ENCODE data around the gene LIPJ. TPM values are rescaled to one million over a fixed set of nuclear protein-coding genes. Genes with fewer than 3 reads are reported as not detected.

Gene LIPJ
- total RNA-seq (2014; rRNA removed; shearing (Covaris generic)): not detected in 2 replicates

DNA sequence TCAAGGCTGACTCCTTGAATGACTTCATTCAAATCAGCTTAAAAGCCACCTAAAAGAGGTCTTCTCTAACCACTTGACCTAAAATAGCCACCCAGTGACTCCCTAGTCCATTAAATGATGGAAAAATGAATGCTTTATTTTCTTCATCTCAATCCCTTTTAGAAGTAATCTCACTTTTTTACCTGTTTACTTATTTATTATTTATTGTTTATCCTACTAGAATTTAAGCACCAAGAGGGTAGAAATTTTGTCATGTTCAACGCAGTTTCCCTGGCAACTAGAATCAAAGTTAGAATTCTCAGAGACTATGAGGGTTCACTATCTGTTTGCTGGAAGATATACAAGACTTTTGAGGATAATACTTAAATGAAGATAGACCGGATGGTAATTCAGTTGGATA lies at the start of gene LIPJ:
Gene LIPJ, plus strand, starts transcription at position 301 of the 400 bp plus-strand sequence. CDS start 3,926 bp downstream, outside the sequence.
- peaks cover 5% of the 10 kb centered on the region; the same call in 1 of the 2 replicates for H3K27me3 ChIP-seq (replicated peaks)
- H3K36me3 ChIP-seq: no peaks in the 10 kb centered on the region
- H3K27ac ChIP-seq: no peak within 1 kb of the TSS
- no peaks in the 10 kb centered on the region for H3K9me3 ChIP-seq (replicated peaks)
- no peaks in the 10 kb centered on the region for H3K4me1 ChIP-seq (replicated peaks)
- H3K4me3 ChIP-seq: no peak within 1 kb of the TSS
- DNase-seq (ENCODE audit: low read depth in 1 of 2, low spot score in 2 of 2): no peak

DNA sequence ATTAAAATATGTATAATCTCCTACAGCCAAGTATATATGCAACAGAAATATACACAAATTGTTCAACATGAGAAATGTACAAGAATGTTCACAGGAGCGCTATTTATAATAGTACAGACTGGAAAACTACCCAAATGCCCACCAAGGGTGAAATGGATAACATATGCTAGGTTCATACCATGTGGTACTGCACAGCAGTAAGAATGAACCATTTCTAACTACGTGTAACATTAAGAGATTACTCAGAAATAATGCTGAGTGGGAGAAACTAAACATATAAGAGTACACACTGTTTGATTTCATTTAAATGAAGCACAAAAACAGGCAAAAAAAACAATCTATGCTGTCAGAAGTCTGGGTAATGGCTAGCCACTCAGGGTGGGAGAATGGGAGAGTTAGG lies 49.2 kb upstream of the LIPJ start:
- no peak for DNase-seq (ENCODE audit: low read depth in 1 of 2, low spot score in 2 of 2)
- no peaks in the 10 kb centered on the region for H3K9me3 ChIP-seq (replicated peaks)
- no peaks in the 10 kb centered on the region for H3K36me3 ChIP-seq
- H3K27ac ChIP-seq: no peak overlapping the region
- H3K27me3 ChIP-seq (replicated peaks): 0 out of 2 replicates have a peak, but pooled peaks cover 2% of the 10 kb centered on the region
- H3K4me1 ChIP-seq (replicated peaks): no peaks in the 10 kb centered on the region
- no peak overlapping the region for H3K4me3 ChIP-seq

- no peak for DNase-seq (ENCODE audit: low read depth in 1 of 2, low spot score in 2 of 2)
- H3K36me3 ChIP-seq: no peaks in the 10 kb centered on the region
- H3K27me3 ChIP-seq (replicated peaks): 0 out of 2 replicates have a peak, but pooled peaks cover 2% of the 10 kb centered on the region
- no peak overlapping the region for H3K27ac ChIP-seq
- H3K4me3 ChIP-seq: no peak overlapping the region
- no peaks in the 10 kb centered on the region for H3K9me3 ChIP-seq (replicated peaks)
- no peaks in the 10 kb centered on the region for H3K4me1 ChIP-seq (replicated peaks)
Observed at GRCh38 chr10:88538048-88538447, 48.5 kb upstream of the LIPJ start.

- Histone ChIP-seq H3K27me3 (replicated peaks) (0 out of 2 replicates have a peak, but pooled peaks cover 2% of the 10 kb centered on the region), H3K36me3 (no peaks in the 10 kb centered on the region), H3K4me3 (no peak overlapping the region), H3K27ac (no peak overlapping the region), H3K4me1 (replicated peaks) (no peaks in the 10 kb centered on the region), H3K9me3 (replicated peaks) (no peaks in the 10 kb centered on the region)
- DNase-seq (ENCODE audit: low read depth in 1 of 2, low spot score in 2 of 2): no peak
Observed at GRCh38 chr10:88540351-88540750, 46.2 kb upstream of the LIPJ start.

GRCh38 chr10:88541116-88541626 lies 45.4 kb upstream of the LIPJ start:
- no peaks in the 10 kb centered on the region for H3K4me1 ChIP-seq (replicated peaks)
- H3K27me3 ChIP-seq (replicated peaks): 0 out of 2 replicates have a peak, but pooled peaks cover 2% of the 10 kb centered on the region
- no peak overlapping the region for H3K4me3 ChIP-seq
- H3K9me3 ChIP-seq (replicated peaks): no peaks in the 10 kb centered on the region
- H3K36me3 ChIP-seq: no peaks in the 10 kb centered on the region
- DNase-seq (ENCODE audit: low read depth in 1 of 2, low spot score in 2 of 2): no peak
- H3K27ac ChIP-seq: no peak overlapping the region

GRCh38 chr10:88542522-88542921 lies 44.0 kb upstream of the LIPJ start:
- no peaks in the 10 kb centered on the region for H3K4me1 ChIP-seq (replicated peaks)
- DNase-seq (ENCODE audit: low read depth in 1 of 2, low spot score in 2 of 2): no peak
- 0 out of 2 replicates have a peak, but pooled peaks cover 2% of the 10 kb centered on the region for H3K27me3 ChIP-seq (replicated peaks)
- H3K4me3 ChIP-seq: no peak overlapping the region
- H3K27ac ChIP-seq: no peak overlapping the region
- no peaks in the 10 kb centered on the region for H3K36me3 ChIP-seq
- no peaks in the 10 kb centered on the region for H3K9me3 ChIP-seq (replicated peaks)

DNA sequence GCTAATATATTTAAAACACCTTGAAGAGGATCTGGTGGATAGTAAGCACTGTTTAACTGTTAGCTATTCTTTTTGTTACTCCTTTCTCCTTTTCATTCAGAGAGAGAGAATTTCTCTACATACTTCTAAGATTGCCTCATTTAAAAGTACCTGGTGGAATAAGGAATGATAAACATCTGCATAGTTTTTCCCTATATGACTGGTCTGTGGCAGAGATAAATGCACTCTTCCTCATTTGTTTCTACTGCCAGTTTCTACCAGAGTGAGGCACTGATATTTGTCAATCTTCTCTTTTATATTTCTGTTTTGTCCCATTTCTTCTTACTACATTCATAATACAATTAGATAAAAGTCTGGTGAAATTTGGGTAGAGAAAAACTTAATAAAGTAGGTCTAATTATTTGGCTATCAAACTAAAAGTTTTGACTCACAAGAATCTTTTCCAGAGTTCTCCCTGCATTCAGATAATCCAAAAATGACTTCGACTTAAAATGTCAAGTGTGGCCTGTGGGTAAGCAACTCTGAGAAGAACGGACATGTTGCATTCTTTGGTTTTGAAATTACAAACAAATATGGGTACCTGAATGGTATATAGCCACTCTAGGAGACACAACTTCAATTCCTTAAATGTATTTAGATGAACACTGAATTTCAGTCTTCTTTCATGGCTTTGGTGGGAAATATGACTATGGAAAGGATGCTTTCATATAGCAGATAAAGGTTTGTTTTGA lies 42.3 kb upstream of the LIPJ start:
- no peak for DNase-seq (ENCODE audit: low read depth in 1 of 2, low spot score in 2 of 2)
- Histone ChIP-seq H3K36me3 (no peaks in the 10 kb centered on the region), H3K9me3 (replicated peaks) (no peaks in the 10 kb centered on the region), H3K4me1 (replicated peaks) (no peaks in the 10 kb centered on the region), H3K4me3 (no peak overlapping the region), H3K27ac (no peak overlapping the region), H3K27me3 (replicated peaks) (0 out of 2 replicates have a peak, but pooled peaks cover 2% of the 10 kb centered on the region)

GRCh38 chr10:88545359-88545758 lies 41.2 kb upstream of the LIPJ start:
- Histone ChIP-seq H3K27ac (no peak overlapping the region), H3K27me3 (replicated peaks) (0 out of 2 replicates have a peak, but pooled peaks cover 2% of the 10 kb centered on the region), H3K4me1 (replicated peaks) (no peaks in the 10 kb centered on the region), H3K36me3 (no peaks in the 10 kb centered on the region), H3K9me3 (replicated peaks) (no peaks in the 10 kb centered on the region), H3K4me3 (no peak overlapping the region)
- DNase-seq (ENCODE audit: low read depth in 1 of 2, low spot score in 2 of 2): no peak

- Histone ChIP-seq H3K4me1 (replicated peaks) (no peaks in the 10 kb centered on the region), H3K27ac (no peak overlapping the region), H3K9me3 (replicated peaks) (no peaks in the 10 kb centered on the region), H3K4me3 (no peak overlapping the region), H3K36me3 (no peaks in the 10 kb centered on the region), H3K27me3 (replicated peaks) (0 out of 2 replicates have a peak, but pooled peaks cover 2% of the 10 kb centered on the region)
- no peak for DNase-seq (ENCODE audit: low read depth in 1 of 2, low spot score in 2 of 2)
Observed at GRCh38 chr10:88546497-88546896, 40.1 kb upstream of the LIPJ start.

DNA sequence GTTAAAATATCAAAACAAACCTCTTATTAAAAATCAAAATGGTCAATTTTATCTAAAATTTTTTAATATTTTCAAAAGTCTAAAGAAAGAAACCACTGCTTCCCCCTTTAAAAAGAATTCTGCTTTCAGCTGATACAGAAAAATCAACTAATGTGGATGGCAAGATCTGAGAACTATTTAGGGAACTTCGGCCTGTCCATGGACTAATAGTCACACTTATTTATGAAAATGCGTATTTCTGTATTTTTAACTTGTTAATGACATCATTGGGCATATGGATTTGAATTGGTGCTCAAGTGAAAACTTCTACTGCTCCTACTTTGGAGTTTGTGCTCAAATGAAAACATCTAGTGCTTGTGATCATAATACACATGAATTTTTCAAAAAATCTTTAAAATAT lies 35.3 kb upstream of the LIPJ start:
- no peaks in the 10 kb centered on the region for H3K36me3 ChIP-seq
- no peak for DNase-seq (ENCODE audit: low read depth in 1 of 2, low spot score in 2 of 2)
- H3K27me3 ChIP-seq (replicated peaks): no peaks in the 10 kb centered on the region

DNA sequence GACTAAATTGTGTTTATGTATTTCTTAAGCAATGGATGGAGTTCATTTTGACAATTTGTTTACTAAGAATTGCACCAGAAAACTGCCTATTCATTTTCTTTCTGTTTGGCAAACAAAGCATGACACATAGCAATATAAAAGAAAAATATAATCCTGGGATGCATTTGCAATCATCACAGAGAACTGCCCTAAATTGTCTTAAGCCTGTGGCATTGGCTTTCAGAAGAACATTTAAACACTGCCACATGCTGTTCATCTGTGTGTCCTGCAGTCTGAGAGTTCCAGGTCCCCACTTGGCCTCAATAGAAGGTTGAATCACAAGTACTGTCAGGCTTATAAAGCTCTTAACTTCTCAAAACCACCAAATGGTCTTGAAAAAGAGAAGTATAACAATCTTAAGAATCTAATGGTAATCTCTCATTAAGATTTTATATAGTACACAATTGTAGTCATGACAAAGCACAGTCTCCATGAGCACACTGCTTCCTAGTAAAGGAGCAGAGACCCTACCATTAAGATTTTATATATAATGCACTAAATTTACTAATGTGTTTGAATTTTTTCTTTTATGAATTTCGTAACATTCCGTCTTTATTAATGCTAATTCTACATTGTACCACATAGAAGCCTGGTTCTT lies 33.3 kb upstream of the LIPJ start:
- no peaks in the 10 kb centered on the region for H3K4me1 ChIP-seq (replicated peaks)
- H3K36me3 ChIP-seq: no peaks in the 10 kb centered on the region
- H3K4me3 ChIP-seq: no peak overlapping the region
- no peaks in the 10 kb centered on the region for H3K9me3 ChIP-seq (replicated peaks)
- no peak overlapping the region for H3K27ac ChIP-seq
- H3K27me3 ChIP-seq (replicated peaks): no peaks in the 10 kb centered on the region
- peak in 1 of 2 experiments; percentile 25 for DNase-seq (ENCODE audit: low read depth in 1 of 2, low spot score in 2 of 2)

More for the DNA sequence above, 35.3 kb upstream of the LIPJ start:
- H3K9me3 ChIP-seq (replicated peaks): no peaks in the 10 kb centered on the region
- no peak overlapping the region for H3K27ac ChIP-seq
- H3K4me3 ChIP-seq: no peak overlapping the region
- H3K4me1 ChIP-seq (replicated peaks): no peaks in the 10 kb centered on the region

DNA sequence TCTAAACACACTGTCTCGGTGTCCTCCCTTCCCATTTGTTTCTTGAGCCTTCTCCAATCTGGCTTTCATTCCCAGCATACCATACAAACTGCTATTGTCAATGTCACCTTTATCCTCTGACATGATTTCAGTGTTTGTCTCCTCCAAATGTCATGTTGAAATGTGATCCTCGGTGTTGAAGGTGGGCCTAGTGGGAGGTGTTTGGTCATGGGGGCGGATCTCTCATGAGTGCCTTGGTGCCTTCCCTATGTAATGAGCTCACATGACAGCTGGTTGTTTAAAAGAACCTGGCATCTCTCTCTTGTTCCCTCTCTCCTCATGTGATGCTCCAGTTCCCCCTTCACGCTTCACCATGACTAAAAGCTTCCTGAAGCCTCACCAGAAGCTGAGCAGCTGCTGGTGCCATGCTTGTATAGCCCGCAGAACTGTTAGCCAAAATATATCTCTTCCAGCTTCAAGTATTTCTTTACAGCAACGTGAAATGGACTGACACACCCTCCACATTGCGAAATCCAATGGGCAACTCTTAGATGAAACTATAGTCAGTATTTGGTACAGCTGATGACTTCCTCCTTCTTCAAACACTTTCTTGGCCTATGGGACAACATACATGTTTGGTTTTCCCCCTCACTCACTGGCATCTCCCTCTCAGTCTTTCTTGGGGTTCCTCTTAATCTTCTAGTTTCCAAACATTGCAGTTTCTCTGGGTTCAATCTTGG lies 31.2 kb upstream of the LIPJ start:
- no peak for DNase-seq (ENCODE audit: low read depth in 1 of 2, low spot score in 2 of 2)
- no peaks in the 10 kb centered on the region for H3K9me3 ChIP-seq (replicated peaks)
- no peak overlapping the region for H3K27ac ChIP-seq
- no peaks in the 10 kb centered on the region for H3K27me3 ChIP-seq (replicated peaks)
- H3K4me3 ChIP-seq: no peak overlapping the region
- H3K4me1 ChIP-seq (replicated peaks): no peaks in the 10 kb centered on the region
- no peaks in the 10 kb centered on the region for H3K36me3 ChIP-seq

DNA sequence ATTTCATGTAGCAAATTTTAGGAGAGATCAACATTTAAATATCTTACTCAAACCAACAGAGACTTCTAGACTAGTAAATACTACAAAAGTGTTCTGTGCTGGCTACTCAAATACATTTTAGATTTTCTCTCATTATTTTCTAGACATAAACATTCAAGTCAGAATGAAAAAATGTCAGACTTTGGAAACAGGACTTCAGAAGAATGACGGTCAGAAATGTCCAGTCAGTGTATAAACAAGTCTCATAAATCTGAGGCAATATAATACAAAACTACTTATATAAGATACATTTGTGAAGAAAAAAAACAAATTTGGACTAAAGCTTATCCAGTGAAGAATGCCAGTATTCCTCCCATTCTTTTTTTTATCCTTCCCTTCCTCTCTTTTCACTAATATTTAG lies 29.3 kb upstream of the LIPJ start:
- Histone ChIP-seq H3K4me3 (no peak overlapping the region), H3K27ac (no peak overlapping the region), H3K27me3 (replicated peaks) (no peaks in the 10 kb centered on the region), H3K36me3 (no peaks in the 10 kb centered on the region), H3K9me3 (replicated peaks) (no peaks in the 10 kb centered on the region), H3K4me1 (replicated peaks) (no peaks in the 10 kb centered on the region)
- no peak for DNase-seq (ENCODE audit: low read depth in 1 of 2, low spot score in 2 of 2)
